HS-27A (cell line): ENCODE measurements around the gene RPUSD1.

Source experiments
- DNase-seq: peaks from one replicate; pipeline ENCODE4 v3.0.0-alpha.2; 2012; ENCODE audit warnings: low read depth, missing footprints

RPUSD1 gene

DNA sequence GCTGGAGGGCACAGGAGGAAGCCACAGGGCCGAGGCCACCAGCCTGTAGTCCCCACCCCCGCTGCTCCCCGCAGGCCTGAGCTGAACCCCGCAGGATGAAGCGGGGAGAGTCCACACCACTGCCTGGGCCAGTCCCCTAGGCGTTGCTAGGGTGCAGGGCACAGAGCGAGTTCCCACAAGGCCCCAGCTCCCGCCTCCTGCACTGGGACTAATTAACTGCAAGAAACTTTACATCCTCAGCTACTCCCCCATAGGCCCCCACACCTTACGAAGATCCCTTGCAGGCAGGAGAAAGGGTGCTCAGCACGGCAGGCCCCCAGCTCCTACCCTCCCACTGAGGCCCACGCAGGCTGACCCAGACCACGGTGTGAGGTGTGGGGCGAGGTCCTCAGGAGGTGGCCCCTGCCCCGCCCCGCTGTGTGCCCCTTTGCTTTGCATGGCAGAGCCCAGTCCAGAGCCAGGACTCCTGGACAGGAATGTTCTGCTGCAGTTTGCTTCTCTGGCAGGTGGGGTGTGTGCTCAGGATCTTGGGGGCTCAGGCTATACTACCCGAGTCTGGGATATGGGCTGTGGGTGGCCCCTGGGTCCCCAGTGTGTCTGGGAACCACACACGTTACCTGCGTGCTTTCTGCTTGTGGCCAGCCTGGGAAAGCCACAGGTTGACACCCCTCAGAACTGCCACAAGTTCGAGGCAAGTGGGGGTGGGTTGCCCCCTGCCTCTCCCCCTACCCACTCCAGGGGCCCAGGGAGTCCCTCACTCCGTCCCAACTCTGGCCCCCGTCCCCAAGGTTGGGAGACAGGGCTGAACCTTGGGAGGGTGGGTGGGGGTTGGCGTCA, 11.1 kb upstream of the RPUSD1 start:
- no peak for DNase-seq

DNA sequence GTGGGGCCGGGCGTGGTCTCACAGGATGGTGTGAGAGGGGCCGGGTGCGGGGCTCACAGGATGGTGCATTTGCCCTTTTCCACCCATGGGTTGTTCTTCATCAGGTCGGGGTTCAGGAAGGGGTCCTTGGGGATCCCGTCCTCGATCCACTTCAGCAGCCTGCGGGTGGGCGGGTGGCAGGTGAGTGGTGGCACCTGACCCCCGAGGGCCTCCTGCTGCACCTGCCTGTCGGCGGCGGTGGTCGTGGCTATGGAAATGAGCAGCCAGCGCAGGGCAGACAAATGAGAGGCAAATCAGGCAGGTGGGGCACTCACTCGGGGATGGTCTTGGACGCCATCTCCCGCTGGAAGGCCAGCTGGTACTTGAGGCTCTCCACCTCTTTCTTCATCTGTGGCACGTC, 10.5 kb upstream of the RPUSD1 start:
- DNase-seq = no peak

DNA sequence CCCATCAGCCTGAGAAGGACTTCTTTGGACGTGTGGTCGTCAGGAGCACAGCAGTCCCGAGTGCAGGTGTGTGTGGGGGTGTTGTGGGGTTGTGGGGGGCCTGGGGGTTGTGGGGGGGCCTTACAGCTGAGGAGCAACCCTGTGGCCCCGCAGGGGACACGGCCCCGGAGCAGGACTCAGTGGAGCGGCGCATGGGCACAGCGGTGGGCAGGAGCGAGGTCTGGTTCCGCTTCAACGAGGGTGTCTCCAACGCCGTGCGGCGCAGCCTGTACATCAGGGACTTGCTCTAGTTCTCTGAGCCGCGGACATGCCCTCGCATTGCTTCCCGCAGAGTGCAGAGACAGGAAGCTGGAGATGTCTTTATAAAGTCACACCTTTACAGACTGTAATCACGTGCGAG, 9.5 kb upstream of the RPUSD1 start:
- DNase-seq = no peak

GRCh38 chr16:797120-797420, 8.9 kb upstream of the RPUSD1 start:
- DNase-seq = no peak

- no peak for DNase-seq
These were observed 8.3 kb upstream of the RPUSD1 start for GRCh38 chr16:796296-797119.

- no peak for DNase-seq
These were observed 7.5 kb upstream of the RPUSD1 start for GRCh38 chr16:795580-796229.

- DNase-seq = no peak
These were observed 6.8 kb upstream of the RPUSD1 start for GRCh38 chr16:794853-795466.

DNA sequence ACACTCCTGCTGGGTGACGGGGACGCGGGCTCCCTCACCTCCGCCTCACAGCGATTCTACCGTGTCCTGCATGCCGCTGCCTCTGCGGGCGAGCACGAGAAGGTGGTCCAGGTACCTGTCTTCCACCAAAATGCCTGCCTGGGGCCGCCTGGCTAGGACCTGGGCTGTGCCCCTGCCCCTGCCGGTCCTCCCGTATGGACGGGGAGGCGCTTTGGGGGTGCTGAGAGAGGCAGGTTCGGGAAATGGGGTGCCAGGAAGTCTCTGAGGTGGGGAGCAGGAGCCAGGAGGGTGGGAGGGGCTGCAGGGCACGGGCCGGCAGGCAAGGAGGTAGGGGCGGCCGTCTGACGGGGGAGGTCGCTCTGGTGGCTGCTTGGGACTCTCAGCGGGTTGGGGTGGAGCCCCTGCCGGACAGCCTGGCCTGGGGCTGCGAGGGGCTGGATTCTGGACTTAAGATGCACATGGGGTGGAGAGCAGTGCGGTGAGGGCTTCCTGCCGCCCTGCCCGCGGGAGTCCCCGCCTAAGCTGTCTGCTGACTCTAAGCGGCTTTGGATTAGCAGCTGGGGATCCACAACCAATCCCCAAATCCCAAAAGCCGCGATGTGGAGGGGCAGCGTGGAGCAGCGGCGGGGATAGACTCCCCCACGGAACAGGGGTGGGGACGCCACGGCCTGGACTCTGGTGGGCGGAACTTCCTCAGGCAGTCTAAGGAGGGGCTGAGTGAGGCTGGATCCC, 6.1 kb upstream of the RPUSD1 start:
- no peak for DNase-seq

- DNase-seq = no peak
These were observed 5.2 kb upstream of the RPUSD1 start for GRCh38 chr16:793414-793813.

GRCh38 chr16:792221-792995, 4.2 kb upstream of the RPUSD1 start:
- DNase-seq = no peak

- no peak for DNase-seq
These were observed 3.0 kb upstream of the RPUSD1 start for GRCh38 chr16:791131-791530.

DNA sequence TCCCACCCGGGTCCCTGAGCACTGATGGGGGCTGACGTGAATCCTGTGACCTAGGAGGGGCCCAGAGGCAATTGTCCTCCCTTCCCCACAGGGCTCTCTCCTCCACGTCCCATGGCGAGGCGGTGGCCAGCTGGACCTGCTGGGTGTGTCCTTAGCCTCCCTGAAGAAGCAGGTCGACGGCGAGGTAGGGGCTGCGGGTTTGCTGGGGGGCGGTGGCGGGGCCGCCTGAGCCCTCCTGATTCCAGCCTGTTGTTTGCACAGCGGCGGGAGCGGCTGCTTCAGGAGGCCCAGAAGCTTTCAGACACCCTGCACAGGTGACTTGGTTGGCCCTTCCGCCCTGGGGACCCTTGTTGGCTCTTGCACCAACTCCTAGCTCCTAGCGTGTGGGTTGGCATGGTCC, 1.9 kb upstream of the RPUSD1 start:
- DNase-seq = no peak

- no peak for DNase-seq
These were observed 1.1 kb upstream of the RPUSD1 start for GRCh38 chr16:789191-789850.

DNA sequence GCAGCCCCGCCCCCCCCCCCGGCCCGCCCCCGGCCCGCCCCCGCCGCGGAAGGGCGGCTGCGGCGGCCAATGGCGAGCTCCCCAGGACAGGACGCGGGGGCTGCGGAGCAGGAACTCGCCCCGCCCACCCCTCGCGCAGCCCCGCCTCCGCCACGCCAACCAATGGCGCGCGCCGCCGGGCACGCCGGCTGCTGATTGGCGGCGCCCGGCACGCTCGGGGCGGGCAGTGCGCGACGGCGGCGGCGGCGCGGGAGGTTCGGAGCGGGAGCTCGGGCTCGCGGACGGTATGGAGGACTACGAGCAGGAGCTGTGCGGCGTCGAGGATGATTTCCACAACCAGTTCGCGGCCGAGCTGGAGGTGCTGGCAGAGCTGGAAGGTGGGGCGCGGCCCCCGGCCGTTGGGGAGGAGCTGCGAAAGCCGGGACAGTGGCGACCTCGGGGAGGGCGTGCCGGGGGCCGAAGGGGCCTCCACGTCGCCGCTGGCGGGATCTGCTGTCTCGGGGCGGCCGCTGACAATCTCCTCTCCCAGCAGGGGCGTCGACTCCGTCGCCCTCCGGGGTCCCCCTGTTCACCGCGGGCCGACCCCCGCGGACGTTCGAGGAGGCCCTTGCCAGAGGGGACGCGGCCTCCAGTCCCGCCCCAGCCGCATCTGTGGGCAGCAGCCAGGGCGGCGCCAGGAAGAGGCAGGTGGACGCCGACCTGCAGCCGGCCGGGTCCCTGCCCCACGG, 382 bp upstream of the RPUSD1 start, which contains the start of gene CHTF18:
TSS of gene CHTF18 (plus strand) at position 222 of the 728 bp plus-strand sequence. CDS start at position 287, 65 bp downstream.
- DNase-seq = peak; percentile 29

GRCh38 chr16:787321-787966, 737 bp downstream of the RPUSD1 start:
- DNase-seq = no peak

DNA sequence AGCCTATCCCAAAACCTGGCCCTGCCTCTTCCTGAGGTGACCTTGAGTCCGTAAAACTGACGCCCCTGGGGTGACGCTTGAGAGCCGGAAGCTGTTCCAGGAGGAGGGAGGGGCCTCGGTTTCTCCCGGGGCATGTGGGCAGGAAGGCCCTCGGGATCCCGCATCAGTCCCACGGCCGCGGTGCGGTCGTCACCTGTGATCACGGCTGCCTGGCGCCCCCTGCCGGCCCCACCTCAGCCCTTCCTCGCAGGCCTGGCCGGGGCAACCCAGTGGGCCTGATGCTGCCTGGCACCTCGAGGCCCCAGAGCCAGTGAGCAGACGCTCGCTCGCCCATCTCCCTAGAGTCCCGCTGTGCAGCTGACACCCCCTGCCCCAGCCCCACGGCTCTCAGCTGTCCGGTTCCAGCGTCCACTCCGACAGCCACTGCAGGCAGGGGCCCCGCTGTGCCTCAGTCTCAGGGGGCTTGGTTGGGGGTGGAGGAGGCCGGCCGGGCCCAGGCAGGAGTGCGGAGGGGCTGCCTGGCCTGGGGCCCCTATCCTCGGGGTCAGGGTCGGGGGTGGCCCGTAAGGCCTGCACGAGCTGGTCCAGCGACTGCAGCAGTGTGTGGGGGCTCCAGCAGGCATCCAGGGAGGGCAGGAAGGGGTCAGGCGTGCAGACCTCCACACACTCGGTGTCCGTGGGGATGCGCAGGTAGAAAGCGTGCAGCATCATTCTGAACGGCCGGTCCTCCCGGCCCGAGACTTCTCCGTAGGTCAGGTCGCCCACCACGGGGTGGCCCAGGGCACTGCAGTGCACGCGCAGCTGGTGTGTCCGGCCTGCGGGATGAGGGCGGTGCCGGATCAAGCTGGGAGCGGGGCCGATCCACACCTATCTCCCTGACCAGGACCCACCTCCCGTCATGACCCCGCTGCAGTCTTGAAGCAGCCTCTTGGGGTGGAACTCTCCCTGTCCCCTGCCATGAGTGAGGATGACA, 2.3 kb downstream of the RPUSD1 start:
- DNase-seq = no peak

DNA sequence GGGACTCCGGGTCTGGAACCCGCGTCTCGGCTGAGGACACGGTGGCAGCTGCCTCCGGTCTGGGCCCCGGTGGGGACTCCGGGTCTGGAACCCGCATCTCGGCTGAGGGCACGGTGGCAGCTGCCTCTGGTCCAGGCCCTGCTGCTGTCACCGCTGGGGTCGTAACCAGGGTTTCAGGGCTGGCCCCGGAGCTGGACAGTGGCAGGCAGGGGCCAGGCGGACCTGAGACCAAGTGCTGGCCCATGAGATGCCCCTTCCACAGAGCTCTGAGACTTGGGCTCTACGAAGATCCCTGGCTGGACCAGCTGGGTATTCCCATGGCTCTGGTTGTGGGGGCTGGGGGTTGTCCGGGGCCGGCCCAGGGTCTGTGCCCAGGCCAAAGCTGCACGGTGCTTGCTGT, 3.8 kb downstream of the RPUSD1 start:
- DNase-seq = no peak
